Hematopoietic multipotent progenitor cell treated with erythropoietin and hydrocortisone succinate and interleukin-3 and kit ligand, for 6 days (in vitro differentiated cells): ENCODE measurements around the gene FGGY.

ENCODE experiments used
- DNase-seq: peaks from one replicate; pipeline ENCODE4 v3.0.0-alpha.2; 2015

Gene FGGY

GRCh38 chr1:59354709-59355337, 57.9 kb downstream of the FGGY start:
- no peak for DNase-seq

GRCh38 chr1:59355361-59355760, 58.5 kb downstream of the FGGY start:
- DNase-seq, result no peak

GRCh38 chr1:59356627-59357026, 59.7 kb downstream of the FGGY start:
- DNase-seq, result no peak

- DNase-seq, result no peak
These were observed 60.9 kb downstream of the FGGY start for GRCh38 chr1:59357645-59358320.

GRCh38 chr1:59359325-59359724, 62.4 kb downstream of the FGGY start:
- no peak for DNase-seq

GRCh38 chr1:59360170-59360569, 63.3 kb downstream of the FGGY start:
- no peak for DNase-seq

GRCh38 chr1:59360729-59361128, 63.8 kb downstream of the FGGY start:
- no peak for DNase-seq

GRCh38 chr1:59361766-59362165, 64.9 kb downstream of the FGGY start:
- no peak for DNase-seq

- no peak for DNase-seq
These were observed 67.1 kb downstream of the FGGY start for GRCh38 chr1:59364037-59364436.

GRCh38 chr1:59366346-59366745, 69.5 kb downstream of the FGGY start:
- DNase-seq, result no peak

- DNase-seq, result peak; percentile 50
These were observed 70.6 kb downstream of the FGGY start for GRCh38 chr1:59367301-59368007.

GRCh38 chr1:59368008-59368670, 71.2 kb downstream of the FGGY start:
- no peak for DNase-seq

- DNase-seq, result no peak
These were observed 78.7 kb downstream of the FGGY start for GRCh38 chr1:59375321-59376220.

GRCh38 chr1:59377350-59377904, 80.5 kb downstream of the FGGY start:
- no peak for DNase-seq

GRCh38 chr1:59378621-59379370, 81.9 kb downstream of the FGGY start:
- DNase-seq, result no peak

GRCh38 chr1:59379371-59379728, 82.5 kb downstream of the FGGY start:
- DNase-seq, result no peak

GRCh38 chr1:59383963-59384362, 87.1 kb downstream of the FGGY start:
- no peak for DNase-seq

- no peak for DNase-seq
These were observed 87.5 kb downstream of the FGGY start for GRCh38 chr1:59384443-59384842.

- no peak for DNase-seq
These were observed 91.3 kb downstream of the FGGY start for GRCh38 chr1:59388191-59388590.

GRCh38 chr1:59389847-59390246, 93.0 kb downstream of the FGGY start:
- DNase-seq, result no peak

GRCh38 chr1:59390307-59390706, 93.4 kb downstream of the FGGY start:
- DNase-seq, result no peak
